Vagina (tissue), 2 donors: ENCODE results near the gene NGRN. TPM values are rescaled to one million over a fixed set of nuclear protein-coding genes. Genes with fewer than 3 reads are reported as not detected.

Experiments used
- DNase-seq, 2 donors: peaks; one replicate each; pipeline ENCODE4 v3.0.0-alpha.2; 2017; ENCODE audit errors: extremely low spot score in 2 of 2
- H3K27ac ChIP-seq: fragments of 200-600 bp; sonication (generic); one replicate; pipeline ENCODE4 v1.5.1; 2019
- H3K27me3 ChIP-seq: fragments of 200-600 bp; sonication (generic); one replicate; pipeline ENCODE4 v1.5.1; 2019
- H3K36me3 ChIP-seq, 2 donors: fragments of 200-600 bp; sonication (generic); one replicate each; pipeline ENCODE4 v1.5.1; 2017 to 2019
- H3K4me1 ChIP-seq: fragments of 200-600 bp; sonication (generic); one replicate; pipeline ENCODE4 v1.5.1; 2019
- H3K4me3 ChIP-seq, 2 donors: fragments of 200-600 bp; sonication (generic); 1 replicate in 1 of 2; 2 replicates in 1 of 2; pipeline ENCODE4 v1.5.1; 2016 to 2019
- H3K9me3 ChIP-seq: fragments of 200-600 bp; sonication (generic); one replicate; pipeline ENCODE4 v1.5.1; 2019
- CTCF ChIP-seq, 3 experiments: fragments of 450-650 bp in 2 of 3; fragments of 200-600 bp in 1 of 3; sonication (generic) in 1 of 3; IDR thresholded peaks; one replicate each; pipeline ENCODE4 v1.5.1; 2017 to 2019; ENCODE audit warnings: antibody characterized with exemption in 3 of 3, mild to moderate bottlenecking in 2 of 3, moderate library complexity in 2 of 3
- POLR2A ChIP-seq, 2 donors: fragments of 450-650 bp; IDR thresholded peaks; one replicate each; pipeline ENCODE4 v1.6.1; 2017; ENCODE audit warnings: antibody characterized with exemption in 2 of 2, mild to moderate bottlenecking in 2 of 2, moderate library complexity in 2 of 2
- POLR2AphosphoS5 ChIP-seq, 2 donors: sonication (generic); formaldehyde crosslinking; IDR thresholded peaks; one replicate each; pipeline ENCODE4 v1.9.0; 2017; ENCODE audit warnings: antibody characterized with exemption in 2 of 2, mild to moderate bottlenecking in 2 of 2, low read depth in 1 of 2; ENCODE audit not compliant: insufficient read depth in 1 of 2
- intact Hi-C: fragments of 100-400 bp; cut with DNase I; formaldehyde crosslinking; loops from one replicate; pipeline ENCODE4 v1.15.1; 2023
- total RNA-seq: library from RNA; depleted of rRNA; stranded (reverse); fragments of >200 nt; gene quantifications from one replicate; pipeline ENCODE4 v1.2.3, GENCODE V29; 2016

The NGRN gene
- total RNA-seq, 1 donor from 2014 or later, result 59.2 TPM

GRCh38 chr15:90227816-90228772 is 37.4 kb upstream of the NGRN start:
- Histone ChIP-seq H3K27me3 (no peaks in the 10 kb centered on the region), H3K27ac (no peak overlapping the region), H3K4me1 (peaks cover 36% of the 10 kb centered on the region), H3K4me3 (no peak overlapping the region), H3K36me3 (peaks cover 0 to 72% of the 10 kb centered on the region in 2 donors), H3K9me3 (no peaks in the 10 kb centered on the region)
- TF ChIP-seq POLR2A (IDR thresholded peaks at IDR 0.05), result no peak
- TF ChIP-seq POLR2AphosphoS5 (IDR thresholded peaks at IDR 0.05; ENCODE audit: insufficient read depth in 1 of 2, low read depth in 1 of 2), result no peak
- TF ChIP-seq CTCF (IDR thresholded peaks at IDR 0.05), result no peak
- DNase-seq, result no peak
- intact Hi-C loops, result no loop called here

- no peak overlapping the region for H3K4me3 ChIP-seq
- H3K4me1 ChIP-seq, result peaks cover 37% of the 10 kb centered on the region
- H3K27ac ChIP-seq, result no peak overlapping the region
- no peak for DNase-seq
- intact Hi-C loops, result no loop called here
- no peaks in the 10 kb centered on the region for H3K27me3 ChIP-seq
- H3K9me3 ChIP-seq, result no peaks in the 10 kb centered on the region
- TF ChIP-seq CTCF (IDR thresholded peaks at IDR 0.05), result no peak
- no peak for TF ChIP-seq POLR2A (IDR thresholded peaks at IDR 0.05)
- TF ChIP-seq POLR2AphosphoS5 (IDR thresholded peaks at IDR 0.05; ENCODE audit: insufficient read depth in 1 of 2, low read depth in 1 of 2), result no peak
- H3K36me3 ChIP-seq, result peaks cover 0 to 63% of the 10 kb centered on the region in 2 donors
These were observed 36.5 kb upstream of the NGRN start for GRCh38 chr15:90228960-90229359.

GRCh38 chr15:90230071-90230494 is 35.4 kb upstream of the NGRN start:
- no peak overlapping the region for H3K4me3 ChIP-seq
- H3K27ac ChIP-seq, result peak overlapping the region; percentile 40
- no peaks in the 10 kb centered on the region for H3K27me3 ChIP-seq
- no peaks in the 10 kb centered on the region for H3K9me3 ChIP-seq
- peaks cover 0 to 52% of the 10 kb centered on the region in 2 donors for H3K36me3 ChIP-seq
- DNase-seq, result no peak
- no peak for TF ChIP-seq POLR2AphosphoS5 (IDR thresholded peaks at IDR 0.05; ENCODE audit: insufficient read depth in 1 of 2, low read depth in 1 of 2)
- TF ChIP-seq POLR2A (IDR thresholded peaks at IDR 0.05), result no peak
- TF ChIP-seq CTCF (IDR thresholded peaks at IDR 0.05), result no peak
- intact Hi-C loops, result no loop called here
- peaks cover 47% of the 10 kb centered on the region for H3K4me1 ChIP-seq

GRCh38 chr15:90230610-90231009 is 34.9 kb upstream of the NGRN start:
- H3K9me3 ChIP-seq, result no peaks in the 10 kb centered on the region
- no peak overlapping the region for H3K4me3 ChIP-seq
- TF ChIP-seq POLR2A (IDR thresholded peaks at IDR 0.05) (no peak), CTCF (IDR thresholded peaks at IDR 0.05) (no peak), POLR2AphosphoS5 (IDR thresholded peaks at IDR 0.05; ENCODE audit: insufficient read depth in 1 of 2, low read depth in 1 of 2) (no peak)
- peaks cover 0 to 47% of the 10 kb centered on the region in 2 donors for H3K36me3 ChIP-seq
- DNase-seq, result no peak
- no peaks in the 10 kb centered on the region for H3K27me3 ChIP-seq
- peaks cover 47% of the 10 kb centered on the region for H3K4me1 ChIP-seq
- H3K27ac ChIP-seq, result peak overlapping the region; percentile 40
- intact Hi-C loops, result no loop called here
